SU-DHL-6 (cell line): Measurements from ENCODE around the gene OCEL1.

Experiments used
- H2AFZ ChIP-seq: fragments of 200-600 bp; sonication (generic); 2 replicates; pipeline ENCODE4 v1.6.1; 2014; ENCODE audit warnings: low read depth, mild to moderate bottlenecking, moderate library complexity, mixed read lengths, antibody characterized with exemption, low read length; ENCODE audit not compliant: severe bottlenecking
- H3F3A ChIP-seq: fragments of 200-600 bp; shearing (Covaris generic); 2 replicates; pipeline ENCODE4 v1.6.0; 2016; ENCODE audit warnings: antibody characterized with exemption, mild to moderate bottlenecking; ENCODE audit not compliant: insufficient read depth
- H3K27ac ChIP-seq: fragments of 200-600 bp; sonication (generic); 2 replicates; pipeline ENCODE4 v1.5.1; 2016; ENCODE audit warnings: low read depth, mild to moderate bottlenecking, low read length, moderate library complexity, mixed read lengths
- H3K27me3 ChIP-seq: fragments of 200-600 bp; sonication (generic), shearing (Covaris generic); 2 replicates; pipeline ENCODE4 v1.6.0; 2014; ENCODE audit warnings: mild to moderate bottlenecking, low read length
- H3K36me3 ChIP-seq: fragments of 200-600 bp; sonication (generic); 2 replicates; pipeline ENCODE4 v1.6.1; 2014; ENCODE audit warnings: mild to moderate bottlenecking, low read length, mixed read lengths
- H3K4me2 ChIP-seq: fragments of 300-600, 200-600 bp; shearing (Covaris generic), sonication (generic); 2 replicates; pipeline ENCODE4 v1.6.0; 2014; ENCODE audit warnings: low read length, low read depth, mild to moderate bottlenecking; ENCODE audit not compliant: poor library complexity, severe bottlenecking
- H3K4me3 ChIP-seq: fragments of 200-600 bp; sonication (generic); 2 replicates; pipeline ENCODE4 v1.5.1; 2014; ENCODE audit warnings: antibody characterized with exemption, low read length, mild to moderate bottlenecking, mixed read lengths; ENCODE audit not compliant: insufficient read depth, poor library complexity, severe bottlenecking
- H3K79me2 ChIP-seq: fragments of 200-600 bp; sonication (generic); 2 replicates; pipeline ENCODE4 v1.6.1; 2014; ENCODE audit warnings: mild to moderate bottlenecking, low read length, moderate library complexity; ENCODE audit not compliant: insufficient read depth
- H3K9ac ChIP-seq: fragments of 200-600 bp; sonication (generic); 2 replicates; pipeline ENCODE4 v1.7.0; 2014; ENCODE audit warnings: mild to moderate bottlenecking, low read length
- H3K9me2 ChIP-seq: fragments of 200-600 bp; sonication (generic); replicated peaks from 2 replicates; pipeline ENCODE4 v1.6.1; 2014; ENCODE audit warnings: low read length; ENCODE audit not compliant: insufficient read depth
- H3K9me3 ChIP-seq: fragments of 200-600 bp; sonication (generic); 2 replicates; pipeline ENCODE4 v1.6.1; 2014; ENCODE audit warnings: low read length, mixed read lengths; ENCODE audit not compliant: insufficient read depth
- H4K20me1 ChIP-seq: fragments of 200-600 bp; sonication (generic); 2 replicates; pipeline ENCODE4 v1.6.1; 2014; ENCODE audit warnings: low read depth, mild to moderate bottlenecking, antibody characterized with exemption, low read length, moderate library complexity, mixed read lengths
- CTCF ChIP-seq: fragments of 200-600 bp; sonication (generic); IDR thresholded peaks from one replicate; pipeline ENCODE4 v1.5.1; 2017; ENCODE audit warnings: antibody characterized with exemption, mild to moderate bottlenecking, low read length, moderate library complexity; ENCODE audit not compliant: insufficient read depth, poor library complexity, severe bottlenecking
- EZH2phosphoT487 ChIP-seq: fragments of 200-600 bp; sonication (generic), shearing (Covaris generic); conservative IDR thresholded peaks from 2 replicates; pipeline ENCODE4 v1.6.1; 2018; ENCODE audit warnings: mild to moderate bottlenecking, antibody characterized with exemption, low read length, moderate library complexity, mixed read lengths

Gene OCEL1

DNA sequence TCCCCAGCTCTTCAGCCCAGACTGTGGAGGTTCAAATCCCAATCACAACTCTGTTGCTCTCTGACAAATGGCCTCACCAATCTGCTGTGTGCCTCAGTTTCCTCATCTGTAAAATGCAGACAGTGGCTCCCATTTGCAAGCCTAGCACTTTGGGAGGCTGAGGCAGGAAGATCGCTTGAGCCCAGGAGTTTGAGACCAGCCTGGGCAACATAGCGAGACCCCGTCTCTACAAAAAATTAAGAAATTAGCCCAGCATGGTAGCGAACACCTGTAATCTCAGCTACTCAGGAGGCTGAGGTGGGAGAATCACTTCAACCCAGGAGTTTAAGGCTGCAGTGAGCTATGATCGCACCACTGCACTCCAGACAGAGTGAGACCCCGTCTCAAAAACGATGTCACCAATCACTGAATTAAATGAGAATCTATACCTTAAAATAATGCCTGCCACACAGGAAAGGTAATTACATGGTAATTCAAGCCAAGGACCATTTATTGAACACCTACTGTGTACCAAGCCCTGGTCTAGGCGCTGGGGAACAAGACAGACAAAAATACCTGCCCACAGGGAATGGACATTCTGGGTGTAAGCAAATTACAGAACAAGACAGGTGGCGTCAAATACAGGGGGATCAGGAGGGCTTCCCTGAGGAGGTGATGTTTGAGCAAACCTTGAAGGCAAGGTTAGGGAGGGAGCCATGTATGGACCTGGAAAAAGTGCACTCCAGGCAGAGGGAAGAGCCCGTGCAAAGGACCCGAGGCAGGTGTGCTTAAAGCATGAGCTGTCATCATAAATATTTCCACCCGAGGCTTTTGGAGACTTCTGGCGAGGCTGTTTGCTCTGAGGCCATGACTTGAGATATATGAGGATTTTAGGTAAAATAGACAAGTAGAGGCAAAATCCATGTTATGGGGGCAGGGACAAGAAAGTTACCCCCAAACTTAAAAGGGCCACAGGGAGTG, 12.0 kb downstream of the OCEL1 start:
- no peak overlapping the region for H2AFZ ChIP-seq
- H3K36me3 ChIP-seq = no peaks in the 10 kb centered on the region
- no peaks in the 10 kb centered on the region for H3K9me2 ChIP-seq
- peaks cover 10% of the 10 kb centered on the region; the same call in 1 of the 2 replicates for H3F3A ChIP-seq
- H3K9ac ChIP-seq = no peak overlapping the region
- no peak overlapping the region for H3K4me2 ChIP-seq
- no peak overlapping the region for H3K27ac ChIP-seq
- H4K20me1 ChIP-seq = no peaks in the 10 kb centered on the region
- no peak overlapping the region for H3K4me3 ChIP-seq
- no peaks in the 10 kb centered on the region for H3K27me3 ChIP-seq
- no peak for TF ChIP-seq CTCF
- H3K79me2 ChIP-seq = no peaks in the 10 kb centered on the region
- no peaks in the 10 kb centered on the region for H3K9me3 ChIP-seq

- H3K36me3 ChIP-seq = no peaks in the 10 kb centered on the region
- H3K4me2 ChIP-seq = no peak overlapping the region
- H3K9me3 ChIP-seq = no peaks in the 10 kb centered on the region
- no peak overlapping the region for H3K27ac ChIP-seq
- no peaks in the 10 kb centered on the region for H3K9me2 ChIP-seq
- no peaks in the 10 kb centered on the region for H4K20me1 ChIP-seq
- H2AFZ ChIP-seq = no peak overlapping the region
- TF ChIP-seq EZH2phosphoT487 (no peak), CTCF (no peak)
- H3K79me2 ChIP-seq = peaks cover 3% of the 10 kb centered on the region; the same call in 1 of the 2 replicates
- H3K9ac ChIP-seq = no peak overlapping the region
- no peak overlapping the region for H3K4me3 ChIP-seq
- H3F3A ChIP-seq = peaks cover 10% of the 10 kb centered on the region; the same call in 1 of the 2 replicates
- H3K27me3 ChIP-seq = no peaks in the 10 kb centered on the region
Observed at GRCh38 chr19:17240062-17240752, 14.2 kb downstream of the OCEL1 start.

DNA sequence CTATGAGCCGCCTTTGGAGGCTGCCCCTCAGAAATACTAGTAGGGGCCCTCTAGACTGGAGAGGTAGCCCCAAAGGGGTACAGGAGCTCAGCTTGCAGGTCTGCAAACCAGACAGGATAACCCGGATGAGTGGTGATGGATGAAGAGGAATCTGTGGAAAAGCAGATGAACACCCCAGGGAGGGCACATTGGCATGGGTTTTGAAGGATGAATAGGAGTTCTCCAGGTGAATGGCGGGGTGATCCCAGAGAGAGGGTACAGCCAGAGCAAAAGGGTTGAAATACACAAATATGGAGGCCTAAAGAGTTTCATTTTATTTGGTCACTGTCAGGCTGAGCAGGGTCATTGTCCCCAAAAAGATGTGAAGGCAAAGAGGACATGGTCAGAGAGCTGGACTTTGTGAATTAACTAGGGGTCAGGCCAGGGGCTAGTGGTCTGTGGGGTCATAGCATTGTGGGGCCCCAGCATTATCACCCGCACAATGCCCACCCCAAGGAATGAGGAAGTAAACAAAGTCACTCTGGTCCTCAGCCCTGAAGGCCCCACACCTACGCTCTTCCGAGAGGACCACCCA, 14.9 kb downstream of the OCEL1 start:
- H3K27ac ChIP-seq = no peak overlapping the region
- H4K20me1 ChIP-seq = no peaks in the 10 kb centered on the region

More for the DNA sequence above, 14.9 kb downstream of the OCEL1 start:
- H3K36me3 ChIP-seq = no peaks in the 10 kb centered on the region
- no peaks in the 10 kb centered on the region for H3K9me3 ChIP-seq
- no peak for TF ChIP-seq EZH2phosphoT487
- H3K9me2 ChIP-seq = no peaks in the 10 kb centered on the region
- no peak overlapping the region for H3K4me2 ChIP-seq
- no peaks in the 10 kb centered on the region for H3K27me3 ChIP-seq
- peaks cover 10% of the 10 kb centered on the region; the same call in 1 of the 2 replicates for H3F3A ChIP-seq
- H3K79me2 ChIP-seq = peaks cover 3% of the 10 kb centered on the region; the same call in 1 of the 2 replicates
- H3K4me3 ChIP-seq = no peak overlapping the region
- no peak overlapping the region for H2AFZ ChIP-seq
- no peak overlapping the region for H3K9ac ChIP-seq
